ENCODE results near the gene OCIAD2.

DNA sequence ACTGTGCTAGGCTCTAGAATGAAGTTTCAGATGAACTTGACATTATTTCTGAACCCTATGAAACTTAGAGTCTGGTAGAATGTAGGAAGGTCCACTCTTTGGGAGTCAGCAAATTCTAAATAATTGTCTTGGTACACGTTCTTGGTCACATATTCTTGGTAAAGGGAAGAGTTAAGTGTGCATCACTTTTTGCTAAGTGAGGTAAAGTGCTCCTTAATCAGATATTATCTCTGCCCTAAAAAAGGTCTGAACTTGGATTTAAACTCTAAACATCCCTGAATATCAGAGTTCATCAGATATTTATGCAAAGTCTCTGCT is 7.2 kb downstream of the OCIAD2 start:
- TF ChIP-seq EZH2 (IDR thresholded peaks at IDR 0.05; ENCODE audit: insufficient read depth, poor library complexity, severe bottlenecking): no peak
- TF ChIP-seq EZH2phosphoT487 (IDR thresholded peaks at IDR 0.05; ENCODE audit: insufficient read depth, low read depth): no peak

Measured in GM23248 (cell line).